Measurements from ENCODE around the gene MCM3AP.

Gene MCM3AP

DNA sequence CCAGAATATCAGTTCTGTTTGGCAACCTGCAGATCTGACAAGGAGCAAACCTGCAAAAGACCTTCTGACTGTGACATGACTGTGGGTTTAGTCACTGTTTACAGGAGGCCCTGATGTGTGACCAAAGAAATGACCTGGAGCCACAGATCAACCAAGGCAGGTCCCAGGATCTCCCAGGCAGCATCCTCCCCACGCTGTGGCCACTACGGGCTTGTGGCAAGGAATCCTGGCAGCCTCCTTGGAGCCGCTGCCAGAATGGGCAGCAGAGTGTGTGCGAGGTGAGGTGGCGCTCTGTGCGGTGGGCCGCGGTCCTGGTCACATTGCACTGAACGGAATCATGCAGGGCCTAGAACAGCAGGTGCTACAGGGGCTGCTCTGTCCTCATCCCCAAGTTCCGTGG lies 15.9 kb downstream of the MCM3AP start:
- TF ChIP-seq, protein P1, sequence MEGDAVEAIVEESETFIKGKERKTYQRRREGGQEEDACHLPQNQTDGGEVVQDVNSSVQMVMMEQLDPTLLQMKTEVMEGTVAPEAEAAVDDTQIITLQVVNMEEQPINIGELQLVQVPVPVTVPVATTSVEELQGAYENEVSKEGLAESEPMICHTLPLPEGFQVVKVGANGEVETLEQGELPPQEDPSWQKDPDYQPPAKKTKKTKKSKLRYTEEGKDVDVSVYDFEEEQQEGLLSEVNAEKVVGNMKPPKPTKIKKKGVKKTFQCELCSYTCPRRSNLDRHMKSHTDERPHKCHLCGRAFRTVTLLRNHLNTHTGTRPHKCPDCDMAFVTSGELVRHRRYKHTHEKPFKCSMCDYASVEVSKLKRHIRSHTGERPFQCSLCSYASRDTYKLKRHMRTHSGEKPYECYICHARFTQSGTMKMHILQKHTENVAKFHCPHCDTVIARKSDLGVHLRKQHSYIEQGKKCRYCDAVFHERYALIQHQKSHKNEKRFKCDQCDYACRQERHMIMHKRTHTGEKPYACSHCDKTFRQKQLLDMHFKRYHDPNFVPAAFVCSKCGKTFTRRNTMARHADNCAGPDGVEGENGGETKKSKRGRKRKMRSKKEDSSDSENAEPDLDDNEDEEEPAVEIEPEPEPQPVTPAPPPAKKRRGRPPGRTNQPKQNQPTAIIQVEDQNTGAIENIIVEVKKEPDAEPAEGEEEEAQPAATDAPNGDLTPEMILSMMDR (IDR thresholded peaks at IDR 0.05; ENCODE audit: insufficient read depth, low read length, missing control alignments): no peak
- CTCF ChIA-PET: no interaction called here
- POLR2A ChIA-PET: no interaction called here
- no peak for DNase-seq (ENCODE audit: low read depth, low spot score)
- H3K4me3 ChIP-seq (ENCODE audit: low read depth, low read length): no peak overlapping the region

- CTCF ChIA-PET: interaction anchor here (1.2 kb wide), 1 partner anchor 31 kb away, joined by 3 read pairs; no protein-coding TSS in a partner anchor
- TF ChIP-seq, protein P1 (IDR thresholded peaks at IDR 0.05; ENCODE audit: insufficient read depth, low read length, missing control alignments): no peak
- no peak for DNase-seq (ENCODE audit: low read depth, low spot score)
- H3K4me3 ChIP-seq (ENCODE audit: low read depth, low read length): no peak overlapping the region
- POLR2A ChIA-PET: no interaction called here
Measured at GRCh38 chr21:46268371-46268770, 17.0 kb downstream of the MCM3AP start.

DNA sequence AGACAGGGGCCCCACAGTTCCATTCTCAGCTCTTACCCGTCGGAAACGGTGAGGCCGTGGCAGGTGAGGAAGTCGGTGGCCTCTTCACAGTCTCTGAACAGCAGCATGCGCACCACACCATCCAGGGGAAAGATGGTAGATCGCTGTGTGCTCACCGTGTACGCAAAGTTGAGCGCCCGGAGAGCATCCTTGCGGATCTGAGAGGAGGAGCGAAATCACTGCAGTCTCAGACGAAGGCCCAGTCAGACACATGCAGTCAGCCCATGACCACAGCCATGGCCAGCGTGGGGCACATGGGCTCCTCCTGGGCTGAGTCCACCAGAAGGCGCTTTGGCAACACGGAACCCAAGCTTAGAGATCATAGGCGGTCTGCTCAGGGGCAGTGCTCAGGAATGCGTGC lies 18.5 kb downstream of the MCM3AP start:
- ChIA-PET CTCF (interaction anchor here (1.2 kb wide), 1 partner anchor 29 kb away, joined by 3 read pairs; no protein-coding TSS in a partner anchor), POLR2A (no interaction called here)
- DNase-seq (ENCODE audit: low read depth, low spot score): no peak
- TF ChIP-seq, protein P1 (IDR thresholded peaks at IDR 0.05; ENCODE audit: insufficient read depth, low read length, missing control alignments): no peak
- H3K4me3 ChIP-seq (ENCODE audit: low read depth, low read length): no peak overlapping the region

GRCh38 chr21:46265736-46266525 lies 19.5 kb downstream of the MCM3AP start:
- TF ChIP-seq, protein P1 (IDR thresholded peaks at IDR 0.05; ENCODE audit: insufficient read depth, low read length, missing control alignments): no peak
- CTCF ChIA-PET: interaction anchor here (0.8 to 1.0 kb wide), 3 partner anchors 8 to 122 kb away, joined by 3 to 4 read pairs (median 4); no protein-coding TSS in a partner anchor
- no peak overlapping the region for H3K4me3 ChIP-seq (ENCODE audit: low read depth, low read length)
- no peak for DNase-seq (ENCODE audit: low read depth, low spot score)
- POLR2A ChIA-PET: interaction anchor here (1.0 kb wide), 1 partner anchor 33 kb away, joined by 3 read pairs; no protein-coding TSS in a partner anchor

DNA sequence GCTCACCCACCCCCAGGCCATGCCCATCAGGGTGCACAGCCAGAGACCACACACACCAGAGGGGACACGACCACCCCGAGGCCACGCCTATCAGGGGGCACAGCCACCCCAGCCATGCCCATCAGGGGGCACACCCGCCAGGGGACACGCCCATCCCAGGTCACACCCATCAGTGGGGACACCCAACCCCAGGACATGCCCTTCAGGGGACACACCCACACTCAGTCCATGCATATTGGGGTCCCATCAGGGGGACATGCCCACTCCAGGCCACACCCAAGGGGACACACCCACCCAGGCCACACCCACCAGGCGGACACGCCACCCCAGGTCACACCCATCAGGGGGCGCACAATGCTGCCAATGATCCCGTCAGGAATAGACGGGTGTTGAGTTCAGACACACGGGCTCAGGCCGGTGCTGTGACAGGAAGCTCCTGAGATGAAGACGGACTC lies 20.7 kb downstream of the MCM3AP start:
- POLR2A ChIA-PET: no interaction called here
- DNase-seq (ENCODE audit: low read depth, low spot score): no peak

More for the DNA sequence above, 20.7 kb downstream of the MCM3AP start:
- H3K4me3 ChIP-seq (ENCODE audit: low read depth, low read length): no peak overlapping the region
- TF ChIP-seq, protein P1 (IDR thresholded peaks at IDR 0.05; ENCODE audit: insufficient read depth, low read length, missing control alignments): no peak
- CTCF ChIA-PET: interaction anchor here (1.0 kb wide), 1 partner anchor 12 kb away, joined by 4 read pairs; no protein-coding TSS in a partner anchor
